ENCODE measurements around the gene CACNA1I.

Gene CACNA1I

DNA sequence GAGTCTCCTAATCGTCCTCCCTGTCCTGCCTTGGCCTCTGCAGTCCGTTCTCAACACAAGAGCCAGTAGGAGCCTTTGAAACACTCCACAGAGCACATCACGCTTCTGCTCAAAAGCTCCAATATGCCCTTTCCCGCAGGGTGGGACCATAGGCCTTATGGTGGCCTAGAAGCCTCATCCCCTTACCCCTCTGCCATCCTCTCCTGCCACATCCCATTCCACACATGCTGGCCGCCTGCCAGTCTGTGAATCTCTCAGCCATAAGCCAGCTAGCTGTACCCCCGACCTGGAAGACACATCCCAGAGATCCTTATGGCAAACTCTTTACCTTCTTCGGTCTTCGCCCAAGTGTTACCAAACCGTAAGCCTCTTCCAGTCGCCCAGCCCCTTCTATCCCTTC is 165.2 kb downstream of the CACNA1I start:
- no peak for DNase-seq (ENCODE audit: low read depth in 2 of 2)

DNA sequence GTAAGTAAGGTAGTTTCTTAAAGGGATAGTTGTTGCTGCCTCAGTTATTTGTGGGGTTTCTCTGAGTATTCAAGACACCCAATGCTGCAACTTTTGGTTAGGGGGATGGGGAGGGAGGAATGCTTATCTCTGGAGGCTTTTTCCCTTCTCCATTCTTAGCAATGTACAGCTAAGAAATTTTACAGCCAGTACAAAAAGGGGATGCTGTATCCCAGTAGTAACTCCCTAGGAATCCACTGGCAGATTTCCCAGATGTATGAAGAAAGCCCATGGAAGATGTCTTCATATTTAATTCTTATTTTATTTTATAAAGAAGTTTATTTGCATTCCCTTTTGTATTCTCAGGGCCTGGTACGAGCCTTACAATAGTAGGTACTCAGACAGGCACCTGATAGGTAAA is 168.2 kb downstream of the CACNA1I start:
- DNase-seq (ENCODE audit: low read depth in 2 of 2): no peak

Data from stimulated activated CD8-positive, alpha-beta memory T cell treated with anti-CD3 and anti-CD28 coated beads, Interleukin-15, amount 100 ng/mL, for 48 hours (primary cell).